Heart right ventricle (tissue), 16 donors: ENCODE results near the gene SDR39U1. TPM values are rescaled to one million over a fixed set of nuclear protein-coding genes. Genes with fewer than 3 reads are reported as not detected.

Source experiments
- ATAC-seq, 8 donors: fragments of 200-7000 bp; cut with Tn5 transposase; one replicate each; pipeline ENCODE4 v1.9.1; 2020; ENCODE audit warnings: mild to moderate bottlenecking in 8 of 8, moderate library complexity in 8 of 8, moderate number of reproducible peaks in 1 of 8
- DNase-seq, 2 donors: peaks; one replicate each; pipeline ENCODE4 v3.0.0-alpha.2; 2020
- H3K27ac ChIP-seq, 10 donors: fragments of 200-600 bp; sonication (generic) in 2 of 10; one replicate each; pipeline versions ENCODE4 v1.5.0 to v1.8.0; 2020 to 2022; ENCODE audit warnings: mild to moderate bottlenecking in 3 of 10
- H3K27me3 ChIP-seq, 7 donors: fragments of 200-600 bp; one replicate each; pipeline ENCODE4 v1.8.0; 2021 to 2022; ENCODE audit warnings: mild to moderate bottlenecking in 2 of 7
- H3K36me3 ChIP-seq, 9 donors: fragments of 200-600 bp; sonication (generic) in 1 of 9; one replicate each; pipeline versions ENCODE4 v1.5.0 to v1.8.0; 2020 to 2022; ENCODE audit warnings: mild to moderate bottlenecking in 2 of 9
- H3K4me1 ChIP-seq, 9 donors: fragments of 200-600 bp; sonication (generic) in 1 of 9; one replicate each; pipeline versions ENCODE4 v1.5.0 to v1.8.0; 2020 to 2022; ENCODE audit warnings: mild to moderate bottlenecking in 4 of 9
- H3K4me3 ChIP-seq, 10 donors: fragments of 200-600 bp; sonication (generic) in 2 of 10; one replicate each; pipeline versions ENCODE4 v1.5.0 to v1.8.0; 2020 to 2022; ENCODE audit warnings: mild to moderate bottlenecking in 7 of 10, moderate library complexity in 2 of 10
- H3K9me3 ChIP-seq, 11 donors: fragments of 200-600 bp in 10 of 11; sonication (generic) in 2 of 11; one replicate each; pipeline versions ENCODE4 v1.5.0 to v1.8.0; 2013 to 2022; ENCODE audit warnings: mild to moderate bottlenecking in 2 of 11, control low read depth in 1 of 11, moderate library complexity in 1 of 11
- CTCF ChIP-seq, 9 donors: fragments of 200-600 bp; sonication (generic) in 2 of 9; IDR thresholded peaks; one replicate each; pipeline versions ENCODE4 v1.5.0 to v1.8.0; 2021 to 2022; ENCODE audit warnings: antibody characterized with exemption in 9 of 9, mild to moderate bottlenecking in 5 of 9, moderate library complexity in 1 of 9
- WGBS, 2 donors: extraction: QIAGEN DNeasy Blood & Tissue Kit; methylation state at CpG; one replicate each; pipeline ENCODE4 v1.1.7; 2013; ENCODE audit warnings: inconsistent platforms in 1 of 2; 5-methylcytosine and 5-hydroxymethylcytosine counted together
- intact Hi-C, 10 donors: fragments of 100-400 bp; cut with DNase I; formaldehyde crosslinking; loops; one replicate each; pipeline versions ENCODE4 v1.11.1 to v1.14.2; 2022
- polyA plus RNA-seq, 2 donors: library from polyadenylated mRNA; stranded (reverse); fragments of 200-250 nt; gene quantifications; one replicate each; pipeline ENCODE4 v1.2.3, GENCODE V29; 2013
- total RNA-seq, 10 donors: library from RNA; stranded (reverse); fragmentation: NEBNext Ultra II Directional in 3 of 10; extraction: Animal tissue kit (Norgen Biotek cat#: 25700) in 3 of 10; gene quantifications; one replicate each; pipeline versions ENCODE4 v1.2.1 to v1.2.4, GENCODE V29; 2021 to 2023
- donor health status: Arrhythmogenic right ventricular cardiomyopathy.
- donor health status: ischemic (EF 13 %, LVEDD 7.1; RV severe dilation, severe dysfunction).
- donor health status: healthy with polysubstance abuse.
- donor health status: DM: no; HTN: yes; CAD: no.
- donor health status: DM: no; HTN: no; CAD: no.
- donor health status: ischemic (EF 25% LVEDD 6.9; RV normal size, moderate dysfunction).
- donor health status: ischemic (EF 25% LVEDD 5.7; RV mildly dilated, moderate dysfunction).
- donor health status: healthy.
- donor health status: DM: yes; HTN: yes; CAD: no.
- donor health status: Ischemic cardiomyopathy.
- donor health status: ischemic (EF 35%, LVEDD 5.7; RV mildly dilated, moderate dysfunction).
- donor health status: nonischemic (EF 11% LVEDD 7.7; RV severe dilation, severe dysfunction).
- donor health status: DM: yes; HTN: yes; CAD: no.
- donor health status: PGD.
- donor health status: ischemic (EF 29% LVEDD 5.4; RV normal size, mild dysfunction).
- donor health status: nonischemic (EF 23%, LVEDD 6.1; RV moderate dilation, normal function).

The SDR39U1 gene
- total and polyA plus RNA-seq, 12 donors: 55.6 to 108 (median 69.5) TPM

- peak overlapping the region in 9 of 10 donors; percentile 48 to 82 (median 74) for H3K27ac ChIP-seq
- H3K4me3 ChIP-seq: peak overlapping the region in 1 of 10 donors; percentile 5
- peaks cover 7 to 80% (median 72%) of the 10 kb centered on the region in 9 donors for H3K4me1 ChIP-seq
- ATAC-seq (peak in 1 of 8 donors; percentile 8), DNase-seq (no peak)
- peak in 5 of 9 donors; percentile 3 to 31 (median 4) for TF ChIP-seq CTCF (IDR thresholded peaks at IDR 0.05)
- no peaks in the 10 kb centered on the region for H3K27me3 ChIP-seq
- WGBS, 2 donors: 53 to 57% methylated on average over 12 of the region's 12 CpGs
- no peaks in the 10 kb centered on the region for H3K9me3 ChIP-seq
- intact Hi-C loops: loop anchor here in 7 of 10 donors (2.0 to 10.0 kb wide), 8 partner anchors 72 to 210 kb away; partner anchors contain the start of genes TINF2 (in 4 of the 7), ADCY4 (in 1 of the 7), GMPR2 (in 1 of the 7) and NEDD8 (in 1 of the 7)
- peaks cover 0 to 94% (median 66%) of the 10 kb centered on the region in 9 donors for H3K36me3 ChIP-seq
These were observed 5.4 kb downstream of the SDR39U1 start for GRCh38 chr14:24437020-24437735.

- DNase-seq (peak in 1 of 2 donors; percentile 64), ATAC-seq (peak; percentile 36 to 77 (median 70))
- H3K4me1 ChIP-seq: peaks cover 14 to 82% (median 72%) of the 10 kb centered on the region in 9 donors
- WGBS, 2 donors: 41 to 47% methylated on average over 5 of the region's 5 CpGs
- H3K4me3 ChIP-seq: peak overlapping the region in 1 of 10 donors; percentile 5
- peak; percentile 57 to 83 (median 79) for TF ChIP-seq CTCF (IDR thresholded peaks at IDR 0.05)
- H3K9me3 ChIP-seq: no peaks in the 10 kb centered on the region
- intact Hi-C loops: loop anchor here in 7 of 10 donors (2.0 to 10.0 kb wide), 8 partner anchors 72 to 209 kb away; partner anchors contain the start of genes TINF2 (in 4 of the 7), ADCY4 (in 1 of the 7), GMPR2 (in 1 of the 7) and NEDD8 (in 1 of the 7)
- peaks cover 0 to 98% (median 70%) of the 10 kb centered on the region in 9 donors for H3K36me3 ChIP-seq
- H3K27ac ChIP-seq: peak overlapping the region in 9 of 10 donors; percentile 54 to 82 (median 74)
- H3K27me3 ChIP-seq: no peaks in the 10 kb centered on the region
These were observed 6.1 kb downstream of the SDR39U1 start for GRCh38 chr14:24436355-24437019.

- ATAC-seq: no peak
- H3K4me1 ChIP-seq: peaks cover 19 to 82% (median 72%) of the 10 kb centered on the region in 9 donors
- H3K27me3 ChIP-seq: no peaks in the 10 kb centered on the region
- peaks cover 0 to 99% (median 70%) of the 10 kb centered on the region in 9 donors for H3K36me3 ChIP-seq
- intact Hi-C loops: loop anchor here in 8 of 10 donors (2.0 to 10.0 kb wide), 8 partner anchors 71 to 209 kb away; partner anchors contain the start of genes TINF2 (in 4 of the 8), ADCY4 (in 1 of the 8), GMPR2 (in 1 of the 8) and NEDD8 (in 1 of the 8)
- H3K4me3 ChIP-seq: no peak overlapping the region
- 54 to 65% methylated on average over 6 of the region's 6 CpGs for WGBS, 2 donors
- no peak for DNase-seq
- peak overlapping the region in 9 of 10 donors; percentile 48 to 82 (median 74) for H3K27ac ChIP-seq
- no peak for TF ChIP-seq CTCF (IDR thresholded peaks at IDR 0.05)
- no peaks in the 10 kb centered on the region for H3K9me3 ChIP-seq
These were observed 6.6 kb downstream of the SDR39U1 start for GRCh38 chr14:24435998-24436354.
